ENCODE data around the gene GAPDHS. TPM values are rescaled to one million over a fixed set of nuclear protein-coding genes. Genes with fewer than 3 reads are reported as not detected.

The GAPDHS gene
- total RNA-seq, 1 donor from 2014 or later: not detected

GRCh38 chr19:35506011-35506410, 27.2 kb upstream of the GAPDHS start:
- H3K27ac ChIP-seq: no peak overlapping the region
- intact Hi-C loops (cut with DNase I): loop anchor here (10.0 kb wide), 1 partner anchor 441 kb away; no protein-coding TSS in a partner anchor
- H3K9me3 ChIP-seq: no peaks in the 10 kb centered on the region
- no peak for DNase-seq (ENCODE audit: low spot score in 2 of 2)
- H3K4me3 ChIP-seq: no peak overlapping the region
- H3K4me1 ChIP-seq: no peaks in the 10 kb centered on the region
- no peaks in the 10 kb centered on the region for H3K36me3 ChIP-seq
- TF ChIP-seq CTCF (IDR thresholded peaks at IDR 0.05): no peak
- no peaks in the 10 kb centered on the region for H3K27me3 ChIP-seq

- H3K27ac ChIP-seq: no peak overlapping the region
- H3K4me1 ChIP-seq: no peaks in the 10 kb centered on the region
- H3K27me3 ChIP-seq: no peaks in the 10 kb centered on the region
- intact Hi-C loops (cut with DNase I): loop anchor here (10.0 kb wide), 1 partner anchor 443 kb away; no protein-coding TSS in a partner anchor
- no peak overlapping the region for H3K4me3 ChIP-seq
- DNase-seq (ENCODE audit: low spot score in 2 of 2): no peak
- no peak for TF ChIP-seq CTCF (IDR thresholded peaks at IDR 0.05)
- no peaks in the 10 kb centered on the region for H3K36me3 ChIP-seq
- no peaks in the 10 kb centered on the region for H3K9me3 ChIP-seq
These were observed 25.7 kb upstream of the GAPDHS start for GRCh38 chr19:35507561-35507960.

- H3K9me3 ChIP-seq: no peaks in the 10 kb centered on the region
- no peak overlapping the region for H3K4me3 ChIP-seq
- no peaks in the 10 kb centered on the region for H3K4me1 ChIP-seq
- H3K27me3 ChIP-seq: no peaks in the 10 kb centered on the region
- no peaks in the 10 kb centered on the region for H3K36me3 ChIP-seq
- intact Hi-C loops (cut with DNase I): loop anchor here (10.0 kb wide), 1 partner anchor 443 kb away; no protein-coding TSS in a partner anchor
- no peak for DNase-seq (ENCODE audit: low spot score in 2 of 2)
- no peak overlapping the region for H3K27ac ChIP-seq
- no peak for TF ChIP-seq CTCF (IDR thresholded peaks at IDR 0.05)
These were observed 25.1 kb upstream of the GAPDHS start for GRCh38 chr19:35508129-35508528.

GRCh38 chr19:35509018-35509652, 24.1 kb upstream of the GAPDHS start:
- no peaks in the 10 kb centered on the region for H3K9me3 ChIP-seq
- H3K4me3 ChIP-seq: peak overlapping the region; percentile 49 to 67
- DNase-seq (ENCODE audit: low spot score in 2 of 2): no peak
- H3K27ac ChIP-seq: peak overlapping the region in 1 of 2 donors; percentile 59
- H3K36me3 ChIP-seq: no peaks in the 10 kb centered on the region
- intact Hi-C loops (cut with DNase I): loop anchor here (10.0 kb wide), 1 partner anchor 444 kb away; no protein-coding TSS in a partner anchor
- TF ChIP-seq CTCF (IDR thresholded peaks at IDR 0.05): no peak
- no peaks in the 10 kb centered on the region for H3K4me1 ChIP-seq
- no peaks in the 10 kb centered on the region for H3K27me3 ChIP-seq

- H3K27me3 ChIP-seq: no peaks in the 10 kb centered on the region
These were observed 23.2 kb upstream of the GAPDHS start for GRCh38 chr19:35509861-35510625.

More at GRCh38 chr19:35509861-35510625, 23.2 kb upstream of the GAPDHS start:
- Histone ChIP-seq H3K27ac (peak overlapping the region; percentile 46 to 59), H3K9me3 (no peaks in the 10 kb centered on the region), H3K36me3 (no peaks in the 10 kb centered on the region), H3K4me1 (no peaks in the 10 kb centered on the region), H3K4me3 (peak overlapping the region; percentile 49 to 67)
- peak in 1 of 2 donors; percentile 88 for DNase-seq (ENCODE audit: low spot score in 2 of 2)
- TF ChIP-seq CTCF (IDR thresholded peaks at IDR 0.05): peak; percentile 82 to 96 (median 84)
- intact Hi-C loops (cut with DNase I): loop anchor here (2.0 to 10.0 kb wide), 2 partner anchors 35 to 445 kb away; partner anchors contain the start of gene TMEM147
